Measurements from ENCODE around the gene ORC2.
"Not testable (repeated sequence)": the region's sequence is repeated elsewhere in the genome, so short reads cannot be mapped to it uniquely, and the experiment has no call there.

Gene ORC2

GRCh38 chr2:200930947-200931626 is 32.4 kb downstream of the ORC2 start:
- no peak for ATAC-seq
- DNase-seq: no peak

GRCh38 chr2:200929334-200930249 is 33.9 kb downstream of the ORC2 start:
- peak; percentile 63 for ATAC-seq
- no peak for DNase-seq

GRCh38 chr2:200922439-200922838 is 41.0 kb downstream of the ORC2 start:
- ATAC-seq (peak; percentile 63), DNase-seq (no peak)

GRCh38 chr2:200913654-200914053 is 49.8 kb downstream of the ORC2 start:
- no peak for ATAC-seq
- DNase-seq: no peak

GRCh38 chr2:200909958-200910357 is 53.5 kb downstream of the ORC2 start:
- DNase-seq (no peak), ATAC-seq (no peak)

GRCh38 chr2:200905618-200906296 is 57.7 kb downstream of the ORC2 start:
- peak; percentile 50 for ATAC-seq

GRCh38 chr2:200901459-200902072 is 61.9 kb downstream of the ORC2 start:
- peak; percentile 67 for DNase-seq
- peak; percentile 99 for ATAC-seq

More at GRCh38 chr2:200905618-200906296, 57.7 kb downstream of the ORC2 start:
- peak; percentile 57 for DNase-seq

GRCh38 chr2:200899482-200899881 is 64.0 kb downstream of the ORC2 start:
- DNase-seq (no peak), ATAC-seq (no peak)

GRCh38 chr2:200888704-200889625 is 74.5 kb downstream of the ORC2 start, which contains the start of the genes NIF3L1 and PPIL3:
Gene NIF3L1, plus strand, starts transcription at chr2:200889371. Its CDS starts 2,573 bp downstream, at chr2:200891944.
Gene PPIL3, minus strand, starts transcription at chr2:200889077. Its CDS starts 1,462 bp downstream, at chr2:200887615.
- ATAC-seq: peak; percentile 90
- peak; percentile 97 for DNase-seq

- not testable (repeated sequence) for ATAC-seq, DNase-seq
Measured at GRCh38 chr2:200881715-200882249, 81.7 kb downstream of the ORC2 start.

- DNase-seq: no peak
- no peak for ATAC-seq
Measured at GRCh38 chr2:200878289-200878880, 85.1 kb downstream of the ORC2 start.

- DNase-seq (no peak), ATAC-seq (no peak)
Measured at GRCh38 chr2:200877443-200877842, 86.0 kb downstream of the ORC2 start.

GRCh38 chr2:200873560-200873959 is 89.9 kb downstream of the ORC2 start:
- no peak for DNase-seq
- ATAC-seq: no peak

GRCh38 chr2:200871151-200871550 is 92.3 kb downstream of the ORC2 start:
- ATAC-seq: no peak

GRCh38 chr2:200869014-200869413 is 94.4 kb downstream of the ORC2 start:
- ATAC-seq (no peak), DNase-seq (no peak)

More at GRCh38 chr2:200871151-200871550, 92.3 kb downstream of the ORC2 start:
- DNase-seq: no peak

- peak; percentile 98 for DNase-seq
- peak; percentile 88 for ATAC-seq
Measured at GRCh38 chr2:200864176-200865034, 99.1 kb downstream of the ORC2 start, which contains the start of gene CLK1. Gene CLK1, minus strand, starts transcription at chr2:200864658. Its CDS starts 2,796 bp downstream, at chr2:200861862.

- no peak for ATAC-seq
- DNase-seq: peak; percentile 25
Measured at GRCh38 chr2:200863782-200864175, 99.7 kb downstream of the ORC2 start.

GRCh38 chr2:200862532-200863000 is 100.9 kb downstream of the ORC2 start:
- peak; percentile 64 for ATAC-seq
- peak; percentile 64 for DNase-seq

All from stimulated activated naive CD8-positive, alpha-beta T cell treated with anti-CD3 and anti-CD28 coated beads, Interleukin-15, Interleukin-2, amounts not matched to agents 100 U/mL and 50 U/mL, for 24 hours (primary cell).